Measurements from ENCODE around the gene ASCC3. TPM values are rescaled to one million over a fixed set of nuclear protein-coding genes. Genes with fewer than 3 reads are reported as not detected.

Gene ASCC3
- total RNA-seq, 2 experiments from 2014 or later, result 28.5 to 47.5 TPM

- no peak for TF ChIP-seq CTCF (conservative IDR thresholded peaks at IDR 0.05; ENCODE audit: low read length)
- no peak for TF ChIP-seq EZH2phosphoT487 (IDR thresholded peaks at IDR 0.05; ENCODE audit: borderline replicate concordance, low read depth, low read length)
- BruUV-seq (replicated peaks), result no TSS peak
- H3K4me1 ChIP-seq (ENCODE audit: insufficient read depth, low read length, poor library complexity, severe bottlenecking), result no peaks in the 10 kb centered on the region
- ChIA-PET CTCF (ENCODE audit: unreplicated experiment) (no interaction called here), POLR2A (interaction anchor here (0.6 to 1.1 kb wide), 2 partner anchors 38 to 1248 kb away, joined by 3 read pairs; no protein-coding TSS in a partner anchor)
- H3K36me3 ChIP-seq (ENCODE audit: insufficient read depth, low read length), result peaks cover 94% of the 10 kb centered on the region
- no peak overlapping the region for H3K27ac ChIP-seq (ENCODE audit: low read depth, low read length, poor library complexity, severe bottlenecking)
- H3K4me3 ChIP-seq (ENCODE audit: low read depth, low read length, poor library complexity, severe bottlenecking), result no peak overlapping the region
- intact Hi-C loops (cut with micrococcal nuclease; ENCODE audit: unreplicated experiment), result no loop called here
- H3K9me3 ChIP-seq (ENCODE audit: low read length), result peaks cover 5% of the 10 kb centered on the region; the same call in 1 of the 2 replicates
- H3K9me2 ChIP-seq (ENCODE audit: insufficient read depth, low read length), result no peaks in the 10 kb centered on the region
- DNase-seq (ENCODE audit: low spot score), result no peak
- H4K20me1 ChIP-seq (ENCODE audit: insufficient read depth, low read length), result no peaks in the 10 kb centered on the region
- H2AFZ ChIP-seq (ENCODE audit: low read length), result no peak overlapping the region
- H3K4me2 ChIP-seq (ENCODE audit: low read length), result no peak overlapping the region
- no peaks in the 10 kb centered on the region for H3K79me2 ChIP-seq (ENCODE audit: insufficient read depth, low read depth, low read length)
Observed at GRCh38 chr6:100862063-100862462, 19.1 kb downstream of the ASCC3 start.

- no peak overlapping the region for H2AFZ ChIP-seq (ENCODE audit: low read length)
- H4K20me1 ChIP-seq (ENCODE audit: insufficient read depth, low read length), result no peaks in the 10 kb centered on the region
- peaks cover 54% of the 10 kb centered on the region for H3K36me3 ChIP-seq (ENCODE audit: insufficient read depth, low read length)
- H3K79me2 ChIP-seq (ENCODE audit: insufficient read depth, low read depth, low read length), result no peaks in the 10 kb centered on the region
- BruUV-seq (replicated peaks), result no TSS peak
- ChIA-PET POLR2A (interaction anchor here (0.5 to 1.6 kb wide), 4 partner anchors 9 to 1096 kb away, joined by 3 to 7 read pairs (median 4); partner anchors contain the start of gene ASCC3), CTCF (ENCODE audit: unreplicated experiment) (no interaction called here)
- no peak for TF ChIP-seq CTCF (conservative IDR thresholded peaks at IDR 0.05; ENCODE audit: low read length)
- no peak for TF ChIP-seq EZH2phosphoT487 (IDR thresholded peaks at IDR 0.05; ENCODE audit: borderline replicate concordance, low read depth, low read length)
- no peaks in the 10 kb centered on the region for H3K4me1 ChIP-seq (ENCODE audit: insufficient read depth, low read length, poor library complexity, severe bottlenecking)
- H3K27ac ChIP-seq (ENCODE audit: low read depth, low read length, poor library complexity, severe bottlenecking), result no peak overlapping the region
- H3K9me3 ChIP-seq (ENCODE audit: low read length), result peaks cover 5% of the 10 kb centered on the region; the same call in 1 of the 2 replicates
- H3K4me3 ChIP-seq (ENCODE audit: low read depth, low read length, poor library complexity, severe bottlenecking), result no peak overlapping the region
- intact Hi-C loops (cut with micrococcal nuclease; ENCODE audit: unreplicated experiment), result no loop called here
- no peaks in the 10 kb centered on the region for H3K9me2 ChIP-seq (ENCODE audit: insufficient read depth, low read length)
- H3K4me2 ChIP-seq (ENCODE audit: low read length), result no peak overlapping the region
- no peak for DNase-seq (ENCODE audit: low spot score)
Observed at GRCh38 chr6:100856146-100856545, 25.0 kb downstream of the ASCC3 start.

GRCh38 chr6:100851819-100852218 is 29.3 kb downstream of the ASCC3 start:
- Histone ChIP-seq H3K27ac (ENCODE audit: low read depth, low read length, poor library complexity, severe bottlenecking) (no peak overlapping the region), H3K79me2 (ENCODE audit: insufficient read depth, low read depth, low read length) (no peaks in the 10 kb centered on the region), H3K4me3 (ENCODE audit: low read depth, low read length, poor library complexity, severe bottlenecking) (no peak overlapping the region), H3K4me1 (ENCODE audit: insufficient read depth, low read length, poor library complexity, severe bottlenecking) (no peaks in the 10 kb centered on the region), H3K9me2 (ENCODE audit: insufficient read depth, low read length) (no peaks in the 10 kb centered on the region), H3K36me3 (ENCODE audit: insufficient read depth, low read length) (peaks cover 32% of the 10 kb centered on the region), H3K9me3 (ENCODE audit: low read length) (no peaks in the 10 kb centered on the region), H2AFZ (ENCODE audit: low read length) (no peak overlapping the region), H3K4me2 (ENCODE audit: low read length) (no peak overlapping the region), H4K20me1 (ENCODE audit: insufficient read depth, low read length) (no peaks in the 10 kb centered on the region)
- intact Hi-C loops (cut with micrococcal nuclease; ENCODE audit: unreplicated experiment), result no loop called here
- TF ChIP-seq EZH2phosphoT487 (IDR thresholded peaks at IDR 0.05; ENCODE audit: borderline replicate concordance, low read depth, low read length), result no peak
- no peak for TF ChIP-seq CTCF (conservative IDR thresholded peaks at IDR 0.05; ENCODE audit: low read length)
- DNase-seq (ENCODE audit: low spot score), result no peak
- ChIA-PET POLR2A (interaction anchor here (0.5 to 1.2 kb wide), 3 partner anchors 12 to 1067 kb away, joined by 3 read pairs; no protein-coding TSS in a partner anchor), CTCF (ENCODE audit: unreplicated experiment) (no interaction called here)
- no TSS peak for BruUV-seq (replicated peaks)

Measured in OCI-LY7 (cell line).